Measurements from ENCODE around the gene ADGRG6.
"Not testable (repeated sequence)": the region's sequence is repeated elsewhere in the genome, so short reads cannot be mapped to it uniquely, and the experiment has no call there.

Gene ADGRG6

DNA sequence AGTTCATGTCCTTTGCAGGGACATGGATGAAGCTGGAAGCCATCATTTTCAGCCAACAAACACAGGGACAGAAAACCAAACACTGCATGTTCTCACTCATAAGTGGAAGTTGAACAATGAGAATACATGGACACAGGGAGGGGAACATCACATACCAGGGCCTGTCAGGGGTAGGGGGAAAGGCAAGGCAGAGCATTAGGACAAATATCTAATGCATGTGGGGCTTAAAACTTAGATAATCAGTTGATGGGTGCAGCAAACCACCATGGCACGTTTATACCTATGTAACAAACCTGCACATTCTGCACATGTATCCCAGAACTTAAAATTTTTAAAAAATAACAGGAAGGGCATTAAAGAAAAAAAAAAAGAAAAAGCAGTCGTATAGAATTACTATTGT is 153.0 kb downstream of the ADGRG6 start:
- DNase-seq, result not testable (repeated sequence)

GRCh38 chr6:142455957-142456589 is 154.3 kb downstream of the ADGRG6 start:
- DNase-seq, result no peak

- DNase-seq, result no peak
Measured at GRCh38 chr6:142457638-142458406, 156.0 kb downstream of the ADGRG6 start.

DNA sequence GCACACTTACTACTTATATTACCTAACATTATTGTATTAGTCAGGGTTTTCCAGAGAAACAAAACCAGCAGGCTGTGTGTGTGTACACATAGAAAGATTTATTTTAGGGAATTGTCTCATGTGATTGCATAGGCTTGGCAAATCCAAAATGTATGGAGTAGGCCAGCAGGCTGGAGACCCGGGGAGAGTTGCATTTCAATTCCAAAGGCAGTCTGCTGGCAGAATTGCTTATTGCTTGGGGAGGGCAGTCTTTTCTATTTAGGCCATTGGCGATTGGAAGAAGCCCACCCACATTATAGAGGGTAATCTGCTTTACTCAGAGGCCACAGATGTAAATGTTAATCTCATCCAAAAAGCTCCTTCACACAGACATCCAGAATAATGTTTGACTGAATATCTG is 157.0 kb downstream of the ADGRG6 start:
- no peak for DNase-seq

DNA sequence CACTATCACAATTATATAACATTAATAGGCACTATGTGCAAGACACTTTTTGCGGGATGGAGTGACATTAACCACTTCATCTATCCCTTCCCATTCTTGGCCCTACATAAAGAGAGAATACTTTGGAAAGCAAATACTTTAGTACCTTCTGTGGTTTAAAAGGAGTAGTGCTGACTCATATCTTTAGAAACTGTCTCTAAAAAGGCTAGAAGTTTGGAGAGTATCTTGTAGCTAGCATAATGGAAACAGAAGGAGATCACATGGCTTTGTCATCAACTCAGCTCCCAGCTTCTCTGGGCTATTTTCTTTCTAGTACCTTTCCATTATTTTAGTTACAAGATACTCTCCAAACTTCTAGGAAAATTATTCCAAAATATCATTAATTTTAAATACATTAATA is 157.5 kb downstream of the ADGRG6 start:
- DNase-seq, result no peak

GRCh38 chr6:142462260-142462659 is 160.5 kb downstream of the ADGRG6 start:
- no peak for DNase-seq

DNA sequence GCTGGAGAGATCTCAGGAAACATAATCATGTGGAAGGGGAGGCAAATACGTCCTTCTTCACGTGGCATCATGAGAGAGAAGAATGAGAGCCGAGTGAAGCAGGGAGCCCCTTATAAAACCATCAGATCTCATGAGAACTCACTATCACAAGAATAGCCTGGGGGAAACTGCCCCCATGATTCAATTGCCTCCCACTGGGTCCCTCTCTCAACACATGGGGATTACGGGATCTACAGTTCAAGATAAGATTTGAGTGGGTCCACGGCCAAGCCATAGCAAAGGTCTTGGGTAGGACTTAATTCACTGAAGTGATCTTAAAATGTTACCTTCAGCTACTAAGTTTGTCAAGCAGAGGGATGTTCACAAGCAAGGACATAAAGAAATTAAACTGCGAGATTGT is 162.2 kb downstream of the ADGRG6 start:
- no peak for DNase-seq

DNA sequence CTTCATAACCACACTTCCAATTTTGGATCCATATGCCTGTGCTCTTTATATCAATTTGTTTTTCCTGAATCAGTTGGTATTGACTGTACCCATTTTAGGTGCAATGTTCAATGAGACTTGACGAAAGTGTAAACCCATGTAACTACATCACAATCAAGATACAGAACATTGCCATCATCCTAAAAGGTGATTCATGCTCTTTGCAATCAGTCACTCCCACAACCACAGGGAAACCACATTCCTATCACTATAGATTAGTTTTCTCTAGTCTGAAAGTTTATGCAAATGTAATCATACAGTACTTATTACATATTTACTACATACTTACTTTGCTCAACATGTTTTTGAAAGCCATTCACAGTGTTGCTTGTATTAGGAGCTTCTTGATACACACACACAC is 167.4 kb downstream of the ADGRG6 start:
- DNase-seq, result no peak

DNA sequence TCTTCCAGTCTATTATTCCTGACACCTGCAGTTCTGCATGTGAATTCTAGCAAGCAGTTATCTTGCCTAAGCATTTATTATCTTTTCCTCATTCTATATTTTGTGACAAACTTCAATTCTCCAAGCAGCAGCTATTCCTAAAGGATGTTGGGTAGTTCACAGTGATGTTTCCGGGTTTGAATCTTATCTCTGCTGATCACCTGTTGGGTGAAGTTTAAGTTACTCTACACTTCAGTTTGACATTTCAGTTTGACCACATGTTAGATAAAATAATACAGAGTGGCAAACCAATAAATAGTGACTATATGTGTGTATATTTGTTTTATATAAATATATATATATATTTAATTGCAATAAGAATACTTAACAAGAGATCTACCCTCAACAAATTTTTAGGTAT is 168.6 kb downstream of the ADGRG6 start:
- no peak for DNase-seq

DNA sequence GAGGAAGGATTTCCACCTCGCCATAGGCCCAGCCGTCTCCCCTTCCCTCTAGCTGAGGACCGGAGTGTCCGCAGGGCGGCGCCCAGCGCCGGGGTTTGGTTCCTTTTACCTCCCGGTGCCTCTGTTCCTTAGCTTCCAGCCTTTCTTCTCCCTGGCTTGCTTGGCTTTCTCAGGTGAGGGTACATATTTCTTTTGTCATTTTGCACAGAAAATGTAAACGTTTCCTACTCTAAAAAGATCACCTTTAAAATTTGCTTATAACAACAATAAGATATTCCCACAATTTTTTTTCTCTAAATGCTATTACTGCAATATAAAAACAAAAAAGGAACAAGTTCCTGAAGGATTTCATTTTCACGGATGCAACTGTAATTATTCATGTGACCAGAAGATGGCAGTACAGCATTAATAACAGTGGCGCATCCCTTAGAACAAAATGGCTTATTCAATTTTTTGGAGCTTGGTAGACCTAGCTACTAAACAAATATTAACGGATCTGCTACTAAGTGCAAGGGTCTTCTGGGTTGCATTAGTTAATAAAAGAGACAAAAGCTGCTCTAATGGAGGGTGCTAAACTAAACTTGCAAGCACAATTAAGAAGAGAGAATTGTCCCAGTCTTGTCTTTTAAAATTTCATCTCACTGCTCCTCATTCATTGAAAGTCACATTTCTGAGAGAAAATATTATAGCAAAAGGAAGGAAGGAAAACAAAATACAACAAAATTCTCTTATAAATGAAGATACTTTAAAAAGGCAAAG is 172.9 kb downstream of the ADGRG6 start:
- no peak for DNase-seq

GRCh38 chr6:142476452-142476851 is 174.6 kb downstream of the ADGRG6 start:
- no peak for DNase-seq

- DNase-seq, result no peak
Measured at GRCh38 chr6:142478117-142478516, 176.3 kb downstream of the ADGRG6 start.

DNA sequence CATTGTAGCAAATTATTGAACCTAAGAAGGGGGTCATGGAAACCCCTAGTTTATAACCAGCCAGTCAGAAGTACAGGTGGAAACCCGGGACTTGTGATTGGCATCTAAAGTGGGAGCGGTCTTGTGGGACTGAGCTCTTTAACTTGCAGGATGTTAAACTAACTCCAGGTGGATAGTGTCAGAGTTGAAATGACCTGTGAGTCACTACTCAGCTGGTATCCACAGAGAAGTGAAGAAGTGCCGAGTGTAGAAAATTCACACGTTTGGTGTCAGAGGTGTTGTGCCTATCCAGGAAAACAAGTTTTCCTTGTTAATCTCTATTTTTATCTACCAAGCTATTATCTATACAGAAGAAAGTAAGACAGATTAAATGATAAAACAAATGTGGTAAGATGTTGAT is 179.7 kb downstream of the ADGRG6 start:
- DNase-seq, result no peak

DNA sequence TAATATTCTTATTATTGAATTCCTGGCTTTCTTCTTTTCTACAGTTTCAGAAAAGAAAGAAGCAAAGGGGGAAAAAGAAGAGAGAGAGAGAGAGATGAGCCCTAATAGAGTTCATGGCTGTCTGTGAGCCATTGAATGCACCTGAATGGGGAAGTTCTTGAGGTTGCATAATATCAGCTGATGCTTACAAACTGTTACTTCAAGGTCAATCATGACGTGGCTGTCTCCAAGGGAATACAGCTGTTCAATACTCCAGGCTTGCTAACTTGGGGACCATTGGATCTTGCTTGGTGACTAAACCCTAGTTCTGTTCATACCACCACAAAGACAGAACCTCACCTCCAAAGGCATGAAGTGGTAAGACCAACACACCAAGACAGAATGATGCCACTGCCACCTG is 180.4 kb downstream of the ADGRG6 start:
- no peak for DNase-seq

DNA sequence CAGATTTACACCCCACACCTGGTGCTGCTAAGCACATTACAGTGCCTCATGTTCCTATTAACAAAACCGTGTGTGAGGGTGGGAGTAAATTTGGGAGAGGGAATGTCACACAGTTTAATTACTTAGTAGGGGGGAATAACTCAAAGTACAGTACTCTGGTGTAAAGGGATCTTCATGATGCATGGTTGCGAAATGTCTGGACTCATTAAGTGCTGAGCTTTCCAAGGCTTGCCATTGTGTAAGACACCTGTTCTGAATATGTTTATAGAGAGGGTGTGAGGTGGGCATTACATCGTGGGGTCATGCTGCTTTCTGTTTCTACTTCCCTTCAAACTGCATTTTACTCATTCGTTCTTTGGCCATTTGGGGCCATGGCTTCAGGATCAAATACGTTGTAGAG is 181.2 kb downstream of the ADGRG6 start:
- DNase-seq, result no peak

DNA sequence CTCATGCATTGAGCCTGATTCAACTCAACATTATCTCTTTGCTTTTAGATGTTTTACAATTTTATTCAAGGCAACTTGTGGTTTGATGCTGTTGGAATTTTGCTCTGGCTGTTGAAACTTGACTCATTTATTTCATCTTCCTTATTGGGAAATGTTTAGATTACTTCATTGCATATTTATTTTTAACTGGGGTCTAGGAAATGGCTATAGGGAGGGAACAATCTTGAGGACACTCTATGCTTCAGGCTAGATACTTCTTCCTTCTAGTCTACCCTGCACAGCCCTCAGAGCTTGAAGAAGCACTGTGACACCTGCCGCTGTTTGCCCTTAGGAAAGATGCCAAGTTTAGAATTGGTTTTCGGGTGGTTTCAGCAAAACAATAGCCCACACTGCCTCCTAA is 183.4 kb downstream of the ADGRG6 start:
- DNase-seq, result no peak

DNA sequence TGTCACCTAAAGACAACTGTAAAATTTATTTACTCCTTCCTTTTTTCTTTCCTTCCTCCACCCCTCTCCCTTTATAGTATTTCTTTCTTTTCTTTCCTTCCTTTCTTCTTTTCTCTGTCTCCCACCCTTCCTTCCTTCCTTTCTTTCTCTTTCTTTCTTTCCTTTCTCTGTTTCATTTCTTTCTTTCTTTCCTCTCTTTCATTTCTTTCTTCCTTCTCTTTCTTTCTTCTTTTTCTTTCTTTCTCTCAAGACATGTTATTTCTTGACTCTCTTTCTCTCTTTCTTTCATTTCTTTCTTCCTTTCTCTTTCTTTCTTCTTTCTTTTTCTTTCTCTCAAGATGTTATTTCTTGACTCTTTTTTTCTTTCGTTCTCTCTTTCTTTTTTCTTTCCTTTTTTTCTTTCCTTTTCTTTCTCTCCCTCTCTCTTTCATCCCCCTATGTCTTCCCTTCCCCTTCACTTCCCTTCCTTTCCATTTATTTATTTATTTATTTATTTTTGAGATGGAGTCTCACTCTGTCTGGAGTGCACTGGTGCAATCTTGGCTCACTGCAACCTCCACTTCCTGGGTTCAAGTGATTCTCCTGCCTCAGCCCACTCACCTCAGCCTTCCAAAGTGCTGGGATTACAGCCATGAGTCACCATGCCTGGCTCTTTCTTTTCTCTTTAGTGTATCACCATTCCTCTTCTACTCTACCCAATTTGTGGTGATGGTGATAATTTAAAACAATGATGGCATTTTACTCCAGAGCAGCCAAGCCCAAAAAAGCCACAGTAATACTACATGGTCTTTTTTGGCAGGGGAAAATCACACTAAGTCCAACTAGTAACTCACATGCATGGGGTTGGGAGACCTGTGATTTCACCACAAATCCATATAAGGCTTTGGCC is 188.2 kb downstream of the ADGRG6 start:
- DNase-seq, result no peak
